ENCODE results near the gene PLA2G5. TPM values are rescaled to one million over a fixed set of nuclear protein-coding genes. Genes with fewer than 3 reads are reported as not detected.

Gene PLA2G5
- total RNA-seq, 3 donors from 2014 or later (not counting 1 experiment from before 2014, with no cell fraction given) = not detected

GRCh38 chr1:20079661-20080305, 9.8 kb downstream of the PLA2G5 start:
- H3K4me1 ChIP-seq (ENCODE audit: control insufficient read depth, insufficient read depth, low read length) = peaks cover 17% of the 10 kb centered on the region
- WGBS (ENCODE audit: insufficient coverage) = 61% methylated on average over 8 of the region's 8 CpGs
- no peak for ATAC-seq
- Mint-ChIP-seq H3K4me1 (peaks cover 33 to 42% of the 10 kb centered on the region in 2 donors), H3K4me3 (peak overlapping the region; percentile 53), H3K27me3 (ENCODE audit: low read depth in 2 of 2) (peaks cover 38% of the 10 kb centered on the region in 2 donors), H3K9me3 (no peaks in the 10 kb centered on the region), H3K36me3 (no peaks in the 10 kb centered on the region), H3K27ac (no peak overlapping the region)
- no peak for DNase-seq
- intact Hi-C loops (cut with micrococcal nuclease) = no loop called here
- H3K27ac ChIP-seq (ENCODE audit: low read length) = no peak overlapping the region
- no peaks in the 10 kb centered on the region for H3K9me3 ChIP-seq (ENCODE audit: control insufficient read depth, insufficient read depth, low read length)
- TF ChIP-seq, protein P1, sequence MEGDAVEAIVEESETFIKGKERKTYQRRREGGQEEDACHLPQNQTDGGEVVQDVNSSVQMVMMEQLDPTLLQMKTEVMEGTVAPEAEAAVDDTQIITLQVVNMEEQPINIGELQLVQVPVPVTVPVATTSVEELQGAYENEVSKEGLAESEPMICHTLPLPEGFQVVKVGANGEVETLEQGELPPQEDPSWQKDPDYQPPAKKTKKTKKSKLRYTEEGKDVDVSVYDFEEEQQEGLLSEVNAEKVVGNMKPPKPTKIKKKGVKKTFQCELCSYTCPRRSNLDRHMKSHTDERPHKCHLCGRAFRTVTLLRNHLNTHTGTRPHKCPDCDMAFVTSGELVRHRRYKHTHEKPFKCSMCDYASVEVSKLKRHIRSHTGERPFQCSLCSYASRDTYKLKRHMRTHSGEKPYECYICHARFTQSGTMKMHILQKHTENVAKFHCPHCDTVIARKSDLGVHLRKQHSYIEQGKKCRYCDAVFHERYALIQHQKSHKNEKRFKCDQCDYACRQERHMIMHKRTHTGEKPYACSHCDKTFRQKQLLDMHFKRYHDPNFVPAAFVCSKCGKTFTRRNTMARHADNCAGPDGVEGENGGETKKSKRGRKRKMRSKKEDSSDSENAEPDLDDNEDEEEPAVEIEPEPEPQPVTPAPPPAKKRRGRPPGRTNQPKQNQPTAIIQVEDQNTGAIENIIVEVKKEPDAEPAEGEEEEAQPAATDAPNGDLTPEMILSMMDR (IDR thresholded peaks at IDR 0.05) = no peak
- H3K27me3 ChIP-seq (ENCODE audit: control insufficient read depth, insufficient read depth, low read length) = peaks cover 2% of the 10 kb centered on the region
- H3K36me3 ChIP-seq (ENCODE audit: control insufficient read depth, insufficient read depth, low read length) = no peaks in the 10 kb centered on the region
- no peak overlapping the region for H3K4me3 ChIP-seq (ENCODE audit: low read length)

DNA sequence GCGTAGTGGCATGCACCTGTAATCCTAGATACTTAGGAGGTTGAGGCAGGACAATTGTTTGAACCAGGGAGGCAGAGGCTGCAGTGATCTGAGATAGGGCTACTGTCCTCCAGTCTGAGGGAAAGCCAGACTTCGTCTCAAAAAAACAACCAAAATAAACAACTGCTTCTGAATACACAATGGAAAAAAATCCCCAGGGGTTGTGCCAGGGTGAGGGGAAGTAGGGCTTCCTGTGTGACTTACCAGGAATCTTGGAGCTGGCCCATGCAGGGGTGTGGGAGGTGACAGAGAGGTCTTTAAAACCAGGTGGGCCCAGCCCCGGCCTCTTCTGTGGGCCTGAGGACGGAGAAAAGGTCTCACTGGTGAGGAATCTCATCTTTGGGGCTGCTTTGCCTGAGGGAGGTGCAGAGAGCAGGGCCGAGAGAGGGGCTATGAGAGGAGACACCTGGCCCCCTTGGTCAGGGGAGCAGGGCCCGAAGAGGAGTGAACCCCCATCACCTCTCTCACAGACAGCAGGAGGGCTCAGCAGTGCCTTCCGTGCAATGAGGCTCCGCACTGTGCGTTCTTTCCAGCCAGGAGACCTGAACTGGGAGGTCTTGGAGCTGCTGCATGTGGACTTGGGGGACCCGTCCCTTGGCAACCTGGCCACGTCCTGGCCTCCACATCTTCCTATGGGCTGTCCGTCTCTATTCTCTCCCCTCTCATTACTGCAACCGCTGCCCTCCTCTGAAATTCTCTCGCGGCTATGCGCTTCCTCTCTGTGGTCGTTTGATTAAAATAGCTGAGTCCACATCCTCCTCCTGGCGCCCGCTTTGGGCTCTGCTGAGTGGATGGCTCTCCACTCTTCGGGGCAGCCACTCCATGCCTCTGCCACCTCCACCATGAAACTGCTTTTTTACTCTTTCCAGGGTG, 10.7 kb downstream of the PLA2G5 start:
- H3K4me3 ChIP-seq (ENCODE audit: low read length) = no peak overlapping the region
- DNase-seq (peak; percentile 11 to 19), ATAC-seq (peak; percentile 53 to 91 (median 63))
- intact Hi-C loops (cut with micrococcal nuclease) = no loop called here
- Mint-ChIP-seq H3K4me1 (peaks cover 33 to 42% of the 10 kb centered on the region in 2 donors), H3K36me3 (no peaks in the 10 kb centered on the region), H3K27me3 (ENCODE audit: low read depth in 2 of 2) (peaks cover 34 to 38% of the 10 kb centered on the region in 2 donors), H3K9me3 (no peaks in the 10 kb centered on the region), H3K4me3 (peak overlapping the region; percentile 88), H3K27ac (peak overlapping the region in 1 of 2 donors; percentile 72)
- H3K4me1 ChIP-seq (ENCODE audit: control insufficient read depth, insufficient read depth, low read length) = peaks cover 17% of the 10 kb centered on the region
- 22% methylated on average over 19 of the region's 20 CpGs for WGBS (ENCODE audit: insufficient coverage)
- no peak overlapping the region for H3K27ac ChIP-seq (ENCODE audit: low read length)
- no peaks in the 10 kb centered on the region for H3K9me3 ChIP-seq (ENCODE audit: control insufficient read depth, insufficient read depth, low read length)
- no peaks in the 10 kb centered on the region for H3K36me3 ChIP-seq (ENCODE audit: control insufficient read depth, insufficient read depth, low read length)
- H3K27me3 ChIP-seq (ENCODE audit: control insufficient read depth, insufficient read depth, low read length) = peaks cover 2% of the 10 kb centered on the region
- TF ChIP-seq, protein P1 (IDR thresholded peaks at IDR 0.05) = no peak

GRCh38 chr1:20081353-20081810, 11.4 kb downstream of the PLA2G5 start:
- WGBS (ENCODE audit: insufficient coverage) = 34% methylated on average over 8 of the region's 8 CpGs
- no peak overlapping the region for H3K27ac ChIP-seq (ENCODE audit: low read length)
- Mint-ChIP-seq H3K27ac (peak overlapping the region in 1 of 2 donors; percentile 72), H3K9me3 (no peaks in the 10 kb centered on the region), H3K4me3 (peak overlapping the region; percentile 88), H3K27me3 (ENCODE audit: low read depth in 2 of 2) (peaks cover 34 to 35% of the 10 kb centered on the region in 2 donors), H3K36me3 (no peaks in the 10 kb centered on the region), H3K4me1 (peaks cover 33 to 42% of the 10 kb centered on the region in 2 donors)
- ATAC-seq = peak in 2 of 3 donors; percentile 1 to 32
- H3K9me3 ChIP-seq (ENCODE audit: control insufficient read depth, insufficient read depth, low read length) = no peaks in the 10 kb centered on the region
- TF ChIP-seq, protein P1 (IDR thresholded peaks at IDR 0.05) = no peak
- H3K36me3 ChIP-seq (ENCODE audit: control insufficient read depth, insufficient read depth, low read length) = no peaks in the 10 kb centered on the region
- DNase-seq = no peak
- intact Hi-C loops (cut with micrococcal nuclease) = no loop called here
- H3K4me3 ChIP-seq (ENCODE audit: low read length) = no peak overlapping the region
- peaks cover 17% of the 10 kb centered on the region for H3K4me1 ChIP-seq (ENCODE audit: control insufficient read depth, insufficient read depth, low read length)
- peaks cover 2% of the 10 kb centered on the region for H3K27me3 ChIP-seq (ENCODE audit: control insufficient read depth, insufficient read depth, low read length)

Data from natural killer cell (primary cell).